ENCODE data around the gene LGR6. TPM values are rescaled to one million over a fixed set of nuclear protein-coding genes. Genes with fewer than 3 reads are reported as not detected.

The LGR6 gene
- total RNA-seq, 1 donor from 2014 or later: 3.1 TPM

- no peak for TF ChIP-seq CTCF (IDR thresholded peaks at IDR 0.05; ENCODE audit: unreplicated experiment)
- Mint-ChIP-seq H3K4me3 (no peak overlapping the region), H3K27ac (no peak overlapping the region), H3K9me3 (no peaks in the 10 kb centered on the region), H3K36me3 (no peaks in the 10 kb centered on the region), H3K4me1 (peaks cover 12% of the 10 kb centered on the region), H3K27me3 (ENCODE audit: low read depth) (no peaks in the 10 kb centered on the region)
- no peak for DNase-seq (ENCODE audit: low spot score in 2 of 2, unreplicated experiment in 2 of 2)
These were observed 41.2 kb upstream of the LGR6 start for GRCh38 chr1:202152399-202152798.

- Mint-ChIP-seq H3K4me1 (peaks cover 12% of the 10 kb centered on the region), H3K4me3 (no peak overlapping the region), H3K27me3 (ENCODE audit: low read depth) (no peaks in the 10 kb centered on the region), H3K9me3 (no peaks in the 10 kb centered on the region), H3K36me3 (no peaks in the 10 kb centered on the region), H3K27ac (no peak overlapping the region)
- DNase-seq (ENCODE audit: low spot score in 2 of 2, unreplicated experiment in 2 of 2): no peak
- TF ChIP-seq CTCF (IDR thresholded peaks at IDR 0.05; ENCODE audit: unreplicated experiment): no peak
These were observed 40.3 kb upstream of the LGR6 start for GRCh38 chr1:202153284-202153683.

GRCh38 chr1:202154148-202154765 lies 39.3 kb upstream of the LGR6 start:
- DNase-seq (ENCODE audit: low spot score in 2 of 2, unreplicated experiment in 2 of 2): no peak
- no peaks in the 10 kb centered on the region for H3K36me3 Mint-ChIP-seq
- H3K4me1 Mint-ChIP-seq: peaks cover 12% of the 10 kb centered on the region
- no peaks in the 10 kb centered on the region for H3K27me3 Mint-ChIP-seq (ENCODE audit: low read depth)
- no peak for TF ChIP-seq CTCF (IDR thresholded peaks at IDR 0.05; ENCODE audit: unreplicated experiment)
- no peak overlapping the region for H3K4me3 Mint-ChIP-seq
- H3K9me3 Mint-ChIP-seq: no peaks in the 10 kb centered on the region
- H3K27ac Mint-ChIP-seq: peak overlapping the region; percentile 52

- H3K27ac Mint-ChIP-seq: peak overlapping the region; percentile 52
- peak; percentile 22 for TF ChIP-seq CTCF (IDR thresholded peaks at IDR 0.05; ENCODE audit: unreplicated experiment)
- no peaks in the 10 kb centered on the region for H3K9me3 Mint-ChIP-seq
- DNase-seq (ENCODE audit: low spot score in 2 of 2, unreplicated experiment in 2 of 2): peak in 1 of 2 experiments; percentile 56
- no peak overlapping the region for H3K4me3 Mint-ChIP-seq
- H3K36me3 Mint-ChIP-seq: no peaks in the 10 kb centered on the region
- no peaks in the 10 kb centered on the region for H3K27me3 Mint-ChIP-seq (ENCODE audit: low read depth)
- H3K4me1 Mint-ChIP-seq: peaks cover 16% of the 10 kb centered on the region
These were observed 38.7 kb upstream of the LGR6 start for GRCh38 chr1:202154766-202155477.

GRCh38 chr1:202155478-202156021 lies 38.0 kb upstream of the LGR6 start:
- TF ChIP-seq CTCF (IDR thresholded peaks at IDR 0.05; ENCODE audit: unreplicated experiment): no peak
- no peak overlapping the region for H3K27ac Mint-ChIP-seq
- no peaks in the 10 kb centered on the region for H3K9me3 Mint-ChIP-seq
- no peak overlapping the region for H3K4me3 Mint-ChIP-seq
- no peaks in the 10 kb centered on the region for H3K27me3 Mint-ChIP-seq (ENCODE audit: low read depth)
- H3K36me3 Mint-ChIP-seq: no peaks in the 10 kb centered on the region
- peaks cover 16% of the 10 kb centered on the region for H3K4me1 Mint-ChIP-seq
- no peak for DNase-seq (ENCODE audit: low spot score in 2 of 2, unreplicated experiment in 2 of 2)

Measured in mesothelial cell of epicardium (in vitro differentiated cells).